H1 (cell line): ENCODE data around the gene CLDN14. TPM values are rescaled to one million over a fixed set of nuclear protein-coding genes. Genes with fewer than 3 reads are reported as not detected.

Source experiments
- ATF3 ChIP-seq: IDR thresholded peaks from 2 replicates; pipeline ENCODE4 v1.6.1; 2011; ENCODE audit warnings: low read depth, mild to moderate bottlenecking, low read length; ENCODE audit not compliant: insufficient read depth
- CHD1 ChIP-seq: IDR thresholded peaks from 2 replicates; pipeline ENCODE4 v1.6.1; 2012; ENCODE audit warnings: low read depth, low read length, improper control_type of control experiment
- CTCF ChIP-seq, 3 experiments: IDR thresholded peaks; 1 replicate in 2 of 3; 2 replicates in 1 of 3; pipeline versions ENCODE4 v1.5.1 to v1.6.1; 2011; ENCODE audit warnings: low read length in 3 of 3, mild to moderate bottlenecking in 3 of 3, inconsistent platforms in 2 of 3, low read depth in 1 of 3, moderate library complexity in 1 of 3; ENCODE audit not compliant: insufficient read depth in 1 of 3; ENCODE audit errors: control extremely low read depth in 1 of 3
- HDAC6 ChIP-seq: IDR thresholded peaks from one replicate; pipeline ENCODE4 v1.7.1; 2012; ENCODE audit warnings: low read depth, mild to moderate bottlenecking, inconsistent platforms, low read length, moderate library complexity
- polyA plus RNA-seq, 7 experiments: library from polyadenylated mRNA; depleted of rRNA in 3 of 7; stranded (reverse) in 5 of 7; unstranded in 2 of 7; fragments of >200 nt in 5 of 7; fragments of 200-250 nt in 2 of 7; gene quantifications; 1 replicate in 5 of 7; 2 replicates in 1 of 7; 4 replicates in 1 of 7; pipeline versions ENCODE4 v1.2.1 to v1.2.3, GENCODE V29; 2011 to 2013; ENCODE audit warnings: missing spikeins in 2 of 7, mixed read lengths in 2 of 7
- total RNA-seq: library from RNA; stranded (reverse); fragmentation: NEBNext Ultra II Directional; extraction: Animal tissue kit (Norgen Biotek cat#: 25700); gene quantifications from 2 replicates; pipeline ENCODE4 v1.2.1, GENCODE V29; 2021

Gene CLDN14
- total and polyA plus RNA-seq, 2 of the 8 experiments (the other 6 are each of a cell fraction or from before 2014, with no cell fraction given) = 0.08 TPM; not detected in 1

GRCh38 chr21:36513430-36513829, 33.5 kb upstream of the CLDN14 start (continued):
- TF ChIP-seq CTCF (IDR thresholded peaks at IDR 0.05; ENCODE audit: control extremely low read depth in 1 of 3, insufficient read depth in 1 of 3, low read depth in 1 of 3, low read length in 3 of 3) = no peak
- no peak for TF ChIP-seq HDAC6
- TF ChIP-seq CHD1 = no peak
- no peak for TF ChIP-seq ATF3
